Transverse colon (tissue), 4 donors: ENCODE results near the gene KCNH1. TPM values are rescaled to one million over a fixed set of nuclear protein-coding genes. Genes with fewer than 3 reads are reported as not detected.

Source experiments
- DNase-seq: peaks from one replicate; pipeline ENCODE4 v3.0.0-alpha.2; 2019
- H3K27ac ChIP-seq, 4 donors: fragments of 200-600 bp; sonication (generic); 2 replicates each; pipeline ENCODE4 v1.5.1; 2016 to 2018; ENCODE audit warnings: inconsistent platforms in 4 of 4
- H3K27me3 ChIP-seq: fragments of 200-600 bp; sonication (generic); 2 replicates; pipeline ENCODE4 v1.5.1; 2017; ENCODE audit warnings: inconsistent platforms
- H3K36me3 ChIP-seq, 4 donors: fragments of 200-600 bp; sonication (generic); 2 replicates each; pipeline ENCODE4 v1.5.1; 2017 to 2019; ENCODE audit warnings: inconsistent platforms in 4 of 4
- H3K4me1 ChIP-seq, 4 donors: fragments of 200-600 bp; sonication (generic); 2 replicates each; pipeline ENCODE4 v1.5.1; 2017 to 2020; ENCODE audit warnings: inconsistent platforms in 4 of 4
- H3K4me3 ChIP-seq, 4 donors: fragments of 200-600 bp; sonication (generic); 1 replicate in 1 of 4; 2 replicates in 3 of 4; pipeline versions ENCODE4 v1.5.1 to v1.6.1; 2017 to 2019; ENCODE audit warnings: inconsistent platforms in 4 of 4
- H3K9me3 ChIP-seq, 2 donors: fragments of 200-600 bp; sonication (generic); 2 replicates each; pipeline ENCODE4 v1.5.1; 2017 to 2019; ENCODE audit warnings: inconsistent platforms in 2 of 2
- EP300 ChIP-seq: sonication (generic); formaldehyde crosslinking; IDR thresholded peaks from one replicate; pipeline ENCODE4 v1.6.1; 2017; ENCODE audit warnings: antibody characterized with exemption, low read depth
- POLR2A ChIP-seq: fragments of 450-650 bp; IDR thresholded peaks from one replicate; pipeline ENCODE4 v1.6.1; 2016; ENCODE audit warnings: antibody characterized with exemption, mild to moderate bottlenecking, moderate library complexity
- POLR2AphosphoS5 ChIP-seq, 3 donors: sonication (generic); formaldehyde crosslinking; IDR thresholded peaks; one replicate each; pipeline ENCODE4 v1.6.1; 2016; ENCODE audit warnings: antibody characterized with exemption in 3 of 3
- WGBS, 2 donors: methylation state at CpG; one replicate each; pipeline ENCODE4 v1.1.5; 2018; ENCODE audit warnings: low coverage in 1 of 2; 5-methylcytosine and 5-hydroxymethylcytosine counted together
- in situ Hi-C, 4 donors: fragments of 200-750 bp; cut with MboI; loops; one replicate each; pipeline versions ENCODE4 v1.15.0 to v1.15.1; 2017; ENCODE audit warnings: low sequenced_read_pairs in 3 of 4, low pct_ligation_motif_present in 1 of 4, low pct_unique_long_range_greater_than_20kb in 1 of 4
- intact Hi-C: fragments of 100-400 bp; cut with DNase I; formaldehyde crosslinking; loops from one replicate; pipeline ENCODE4 v1.15.1; 2023; ENCODE audit warnings: low total_unique reads
- total RNA-seq, 4 donors: library from RNA; depleted of rRNA; stranded (reverse); fragments of >200 nt; gene quantifications; one replicate each; pipeline ENCODE4 v1.1.0, GENCODE V29; 2016
- TF ChIP-seq, protein P1 (sequence below), 5 experiments: fragments of 200-600 bp in 3 of 5; fragments of 450-650 bp in 2 of 5; sonication (generic) in 3 of 5; IDR thresholded peaks; 1 replicate in 2 of 5; 2 replicates in 3 of 5; pipeline ENCODE4 v1.5.1; 2016 to 2017; ENCODE audit warnings: antibody characterized with exemption in 5 of 5, inconsistent platforms in 3 of 5, mild to moderate bottlenecking in 2 of 5, moderate library complexity in 1 of 5

KCNH1 gene
- total RNA-seq, 4 donors from 2014 or later, result 0.55 to 9.4 (median 2.2) TPM

GRCh38 chr1:210857146-210857663, 276.7 kb downstream of the KCNH1 start:
- H3K36me3 ChIP-seq, result no peaks in the 10 kb centered on the region
- DNase-seq, result no peak
- 66 to 89% methylated on average over 5 of the region's 5 CpGs for WGBS, 2 donors
- no peak overlapping the region for H3K4me3 ChIP-seq
- H3K27me3 ChIP-seq, result no peaks in the 10 kb centered on the region
- H3K27ac ChIP-seq, result no peak overlapping the region
- H3K4me1 ChIP-seq, result no peaks in the 10 kb centered on the region
- in situ Hi-C loops, result no loop called here
- intact Hi-C loops, result no loop called here
- TF ChIP-seq EP300, result no peak
- TF ChIP-seq POLR2A, result no peak
- TF ChIP-seq, protein P1, sequence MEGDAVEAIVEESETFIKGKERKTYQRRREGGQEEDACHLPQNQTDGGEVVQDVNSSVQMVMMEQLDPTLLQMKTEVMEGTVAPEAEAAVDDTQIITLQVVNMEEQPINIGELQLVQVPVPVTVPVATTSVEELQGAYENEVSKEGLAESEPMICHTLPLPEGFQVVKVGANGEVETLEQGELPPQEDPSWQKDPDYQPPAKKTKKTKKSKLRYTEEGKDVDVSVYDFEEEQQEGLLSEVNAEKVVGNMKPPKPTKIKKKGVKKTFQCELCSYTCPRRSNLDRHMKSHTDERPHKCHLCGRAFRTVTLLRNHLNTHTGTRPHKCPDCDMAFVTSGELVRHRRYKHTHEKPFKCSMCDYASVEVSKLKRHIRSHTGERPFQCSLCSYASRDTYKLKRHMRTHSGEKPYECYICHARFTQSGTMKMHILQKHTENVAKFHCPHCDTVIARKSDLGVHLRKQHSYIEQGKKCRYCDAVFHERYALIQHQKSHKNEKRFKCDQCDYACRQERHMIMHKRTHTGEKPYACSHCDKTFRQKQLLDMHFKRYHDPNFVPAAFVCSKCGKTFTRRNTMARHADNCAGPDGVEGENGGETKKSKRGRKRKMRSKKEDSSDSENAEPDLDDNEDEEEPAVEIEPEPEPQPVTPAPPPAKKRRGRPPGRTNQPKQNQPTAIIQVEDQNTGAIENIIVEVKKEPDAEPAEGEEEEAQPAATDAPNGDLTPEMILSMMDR (IDR thresholded peaks at IDR 0.05), result no peak
- TF ChIP-seq POLR2AphosphoS5 (IDR thresholded peaks at IDR 0.05), result no peak
- H3K9me3 ChIP-seq, result no peaks in the 10 kb centered on the region

DNA sequence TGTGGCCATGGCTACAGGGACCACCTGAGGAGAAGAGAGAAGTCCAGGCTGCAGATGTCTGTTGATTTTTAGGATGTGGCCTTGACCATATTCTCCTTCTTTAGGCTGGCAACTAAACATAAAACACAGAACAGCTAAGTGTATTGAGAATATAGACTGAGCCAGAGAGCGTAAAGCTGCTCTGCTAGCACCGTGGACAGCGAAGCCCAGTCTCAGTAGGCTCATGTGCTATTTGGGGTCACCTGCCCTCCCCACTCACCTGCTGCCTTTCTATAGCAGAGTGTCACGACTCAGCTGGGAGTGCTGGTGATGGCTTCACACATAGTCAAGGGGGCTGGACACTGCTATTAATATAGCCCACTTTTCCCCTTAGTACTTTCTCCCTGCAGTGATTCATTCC, 278.5 kb downstream of the KCNH1 start:
- Histone ChIP-seq H3K27ac (no peak overlapping the region), H3K36me3 (no peaks in the 10 kb centered on the region), H3K9me3 (no peaks in the 10 kb centered on the region), H3K4me1 (no peaks in the 10 kb centered on the region), H3K27me3 (no peaks in the 10 kb centered on the region), H3K4me3 (no peak overlapping the region)
- in situ Hi-C loops (no loop called here), intact Hi-C loops (no loop called here)
- no peak for DNase-seq
- 44 to 100% methylated on average over 1 to 4 of the region's 4 CpGs for WGBS, 2 donors
- TF ChIP-seq POLR2AphosphoS5 (IDR thresholded peaks at IDR 0.05), result no peak
- TF ChIP-seq POLR2A, result no peak
- TF ChIP-seq EP300, result no peak
- TF ChIP-seq, protein P1 (IDR thresholded peaks at IDR 0.05), result no peak

DNA sequence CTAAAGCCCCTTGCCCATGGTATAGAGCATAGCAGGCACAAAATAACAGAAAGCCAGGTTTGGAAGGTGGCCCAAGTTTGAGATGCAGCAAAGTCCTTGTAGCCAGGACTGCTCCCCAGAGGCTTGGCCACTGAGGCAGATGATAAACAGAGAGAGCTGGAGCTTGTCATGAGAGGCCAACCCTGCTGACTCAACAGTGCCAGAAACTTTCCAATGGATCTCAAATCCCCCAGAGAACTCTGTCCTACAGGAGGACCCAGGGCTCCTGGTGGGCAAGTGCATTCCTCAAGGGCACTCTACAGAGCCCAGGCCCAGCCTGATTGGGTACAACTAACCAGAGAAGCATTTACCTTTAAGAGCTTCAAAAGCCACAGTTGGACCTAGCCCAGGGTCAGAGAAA, 280.7 kb downstream of the KCNH1 start:
- H3K36me3 ChIP-seq, result no peaks in the 10 kb centered on the region
- H3K27me3 ChIP-seq, result no peaks in the 10 kb centered on the region
- H3K4me3 ChIP-seq, result no peak overlapping the region
- no peaks in the 10 kb centered on the region for H3K4me1 ChIP-seq
- TF ChIP-seq, protein P1 (IDR thresholded peaks at IDR 0.05), result no peak
- TF ChIP-seq POLR2A, result no peak
- TF ChIP-seq EP300, result no peak
- TF ChIP-seq POLR2AphosphoS5 (IDR thresholded peaks at IDR 0.05), result no peak
- H3K9me3 ChIP-seq, result no peaks in the 10 kb centered on the region
- H3K27ac ChIP-seq, result no peak overlapping the region
- in situ Hi-C loops, result no loop called here
- no peak for DNase-seq
- intact Hi-C loops, result no loop called here

DNA sequence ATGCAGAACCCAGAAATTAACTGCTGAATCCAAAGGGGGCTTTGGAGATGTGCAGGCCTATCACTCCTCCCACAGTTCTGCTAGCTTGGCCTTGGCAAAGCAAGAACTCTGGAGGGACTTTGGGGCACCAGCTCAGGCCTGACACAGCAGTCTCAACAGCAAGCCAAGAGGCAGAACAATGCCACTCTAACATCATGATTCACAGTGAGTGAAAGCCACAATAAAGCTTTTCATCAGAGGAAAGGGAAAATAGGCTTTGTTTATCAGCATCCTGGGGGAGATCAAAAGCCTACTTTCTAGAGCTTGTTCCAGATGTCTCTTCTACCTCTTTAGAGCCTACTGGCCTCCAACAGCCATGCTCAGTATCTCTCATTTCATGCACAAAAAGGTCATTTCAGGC, 283.4 kb downstream of the KCNH1 start:
- Histone ChIP-seq H3K27ac (no peak overlapping the region), H3K36me3 (no peaks in the 10 kb centered on the region), H3K9me3 (no peaks in the 10 kb centered on the region), H3K4me1 (no peaks in the 10 kb centered on the region), H3K27me3 (no peaks in the 10 kb centered on the region), H3K4me3 (no peak overlapping the region)
- intact Hi-C loops (no loop called here), in situ Hi-C loops (no loop called here)
- TF ChIP-seq, protein P1 (IDR thresholded peaks at IDR 0.05), result no peak
- no peak for DNase-seq
